HUES48 (cell line): ENCODE results near the gene CDH5.

Experiments used
- H3K27ac ChIP-seq: one replicate; pipeline ENCODE4 v1.7.0; 2013; ENCODE audit warnings: low read depth, low read length, inconsistent platforms
- H3K27me3 ChIP-seq: 2 replicates; pipeline ENCODE4 v1.6.1; 2013; ENCODE audit warnings: mild to moderate bottlenecking, low read length; ENCODE audit not compliant: control insufficient read depth, insufficient read depth
- H3K36me3 ChIP-seq: 2 replicates; pipeline ENCODE4 v1.6.1; 2013; ENCODE audit warnings: low read length; ENCODE audit not compliant: control insufficient read depth, insufficient read depth
- H3K4me1 ChIP-seq: 2 replicates; pipeline ENCODE4 v1.6.1; 2013; ENCODE audit warnings: mild to moderate bottlenecking, low read length; ENCODE audit not compliant: control insufficient read depth, insufficient read depth
- H3K4me3 ChIP-seq: 2 replicates; pipeline ENCODE4 v1.5.1; 2013; ENCODE audit warnings: mild to moderate bottlenecking, low read depth, low read length
- H3K9ac ChIP-seq: 2 replicates; pipeline ENCODE4 v1.6.1; 2013; ENCODE audit warnings: mild to moderate bottlenecking, low read depth, low read length, moderate library complexity
- H3K9me3 ChIP-seq: 2 replicates; pipeline ENCODE4 v1.6.1; 2013; ENCODE audit warnings: low read length; ENCODE audit not compliant: control insufficient read depth, insufficient read depth

The CDH5 gene

GRCh38 chr16:66435896-66436295 is 69.4 kb downstream of the CDH5 start:
- H3K27me3 ChIP-seq, result peaks cover 5% of the 10 kb centered on the region
- H3K27ac ChIP-seq, result no peak overlapping the region
- peaks cover 8% of the 10 kb centered on the region for H3K4me1 ChIP-seq
- H3K4me3 ChIP-seq, result no peak overlapping the region
- no peaks in the 10 kb centered on the region for H3K9me3 ChIP-seq
- no peaks in the 10 kb centered on the region for H3K36me3 ChIP-seq
- H3K9ac ChIP-seq, result no peak overlapping the region

GRCh38 chr16:66437391-66437945 is 71.0 kb downstream of the CDH5 start:
- Histone ChIP-seq H3K4me3 (no peak overlapping the region), H3K36me3 (no peaks in the 10 kb centered on the region), H3K9me3 (no peaks in the 10 kb centered on the region), H3K4me1 (peaks cover 8% of the 10 kb centered on the region), H3K9ac (no peak overlapping the region), H3K27me3 (peaks cover 3% of the 10 kb centered on the region; the same call in 1 of the 2 replicates), H3K27ac (no peak overlapping the region)

- no peaks in the 10 kb centered on the region for H3K36me3 ChIP-seq
- no peaks in the 10 kb centered on the region for H3K9me3 ChIP-seq
- H3K4me3 ChIP-seq, result no peak overlapping the region
- no peak overlapping the region for H3K9ac ChIP-seq
- no peak overlapping the region for H3K27ac ChIP-seq
- H3K4me1 ChIP-seq, result peaks cover 8% of the 10 kb centered on the region
- no peaks in the 10 kb centered on the region; the same call in 1 of the 2 replicates for H3K27me3 ChIP-seq
Observed at GRCh38 chr16:66438536-66438935, 72.0 kb downstream of the CDH5 start.

- H3K27ac ChIP-seq, result no peak overlapping the region
- no peaks in the 10 kb centered on the region for H3K36me3 ChIP-seq
- H3K4me1 ChIP-seq, result peaks cover 8% of the 10 kb centered on the region
- no peaks in the 10 kb centered on the region for H3K9me3 ChIP-seq
- H3K9ac ChIP-seq, result no peak overlapping the region
- H3K27me3 ChIP-seq, result no peaks in the 10 kb centered on the region; the same call in 1 of the 2 replicates
- no peak overlapping the region for H3K4me3 ChIP-seq
Observed at GRCh38 chr16:66439051-66439730, 72.7 kb downstream of the CDH5 start.

GRCh38 chr16:66440271-66440802 is 73.8 kb downstream of the CDH5 start:
- H3K27me3 ChIP-seq, result no peaks in the 10 kb centered on the region; the same call in 1 of the 2 replicates
- no peak overlapping the region for H3K27ac ChIP-seq
- H3K9me3 ChIP-seq, result no peaks in the 10 kb centered on the region
- H3K9ac ChIP-seq, result no peak overlapping the region
- H3K36me3 ChIP-seq, result no peaks in the 10 kb centered on the region
- no peak overlapping the region for H3K4me3 ChIP-seq
- H3K4me1 ChIP-seq, result peaks cover 4% of the 10 kb centered on the region

GRCh38 chr16:66440970-66441369 is 74.5 kb downstream of the CDH5 start:
- Histone ChIP-seq H3K9ac (no peak overlapping the region), H3K27ac (no peak overlapping the region), H3K4me3 (no peak overlapping the region), H3K4me1 (peaks cover under 1% of the 10 kb centered on the region), H3K27me3 (no peaks in the 10 kb centered on the region; the same call in 1 of the 2 replicates), H3K9me3 (no peaks in the 10 kb centered on the region), H3K36me3 (no peaks in the 10 kb centered on the region)

GRCh38 chr16:66441586-66442375 is 75.3 kb downstream of the CDH5 start:
- no peak overlapping the region for H3K4me3 ChIP-seq
- no peak overlapping the region for H3K27ac ChIP-seq
- no peaks in the 10 kb centered on the region for H3K9me3 ChIP-seq
- H3K4me1 ChIP-seq, result no peaks in the 10 kb centered on the region; the same call in 1 of the 2 replicates
- no peaks in the 10 kb centered on the region; the same call in 1 of the 2 replicates for H3K27me3 ChIP-seq
- H3K9ac ChIP-seq, result no peak overlapping the region
- H3K36me3 ChIP-seq, result no peaks in the 10 kb centered on the region

GRCh38 chr16:66442502-66443268 is 76.2 kb downstream of the CDH5 start:
- no peaks in the 10 kb centered on the region; the same call in 1 of the 2 replicates for H3K4me1 ChIP-seq
- H3K27me3 ChIP-seq, result peaks cover 2% of the 10 kb centered on the region; the same call in 1 of the 2 replicates
- no peaks in the 10 kb centered on the region for H3K9me3 ChIP-seq
- no peak overlapping the region for H3K4me3 ChIP-seq
- H3K9ac ChIP-seq, result no peak overlapping the region
- no peaks in the 10 kb centered on the region for H3K36me3 ChIP-seq
- H3K27ac ChIP-seq, result no peak overlapping the region

- H3K4me1 ChIP-seq, result no peaks in the 10 kb centered on the region; the same call in 1 of the 2 replicates
- H3K27ac ChIP-seq, result no peak overlapping the region
- no peak overlapping the region for H3K9ac ChIP-seq
- no peak overlapping the region for H3K4me3 ChIP-seq
- H3K9me3 ChIP-seq, result no peaks in the 10 kb centered on the region
- no peaks in the 10 kb centered on the region for H3K36me3 ChIP-seq
- peaks cover 4% of the 10 kb centered on the region; the same call in 1 of the 2 replicates for H3K27me3 ChIP-seq
Observed at GRCh38 chr16:66443269-66443652, 76.8 kb downstream of the CDH5 start.

GRCh38 chr16:66444049-66444481 is 77.6 kb downstream of the CDH5 start:
- no peak overlapping the region for H3K9ac ChIP-seq
- no peak overlapping the region for H3K4me3 ChIP-seq

More at GRCh38 chr16:66444049-66444481, 77.6 kb downstream of the CDH5 start:
- Histone ChIP-seq H3K36me3 (no peaks in the 10 kb centered on the region), H3K27ac (no peak overlapping the region), H3K27me3 (peaks cover 4% of the 10 kb centered on the region; the same call in 1 of the 2 replicates), H3K9me3 (no peaks in the 10 kb centered on the region), H3K4me1 (no peaks in the 10 kb centered on the region; the same call in 1 of the 2 replicates)
